Liver (tissue), 9 donors: ENCODE results near the gene TMEM123. TPM values are rescaled to one million over a fixed set of nuclear protein-coding genes. Genes with fewer than 3 reads are reported as not detected.
A peak's percentile ranks its signal among the peaks of the same experiment; 100 is the strongest.

Experiments
- DNase-seq: peaks from one replicate; pipeline ENCODE4 v3.0.0-alpha.2; 2017; ENCODE audit warnings: low spot score
- H3K27ac ChIP-seq, 2 donors: one replicate each; pipeline ENCODE4 v1.7.0; 2013; ENCODE audit warnings: inconsistent platforms in 2 of 2, low read length in 2 of 2, control low read depth in 1 of 2, low read depth in 1 of 2, mild to moderate bottlenecking in 1 of 2
- H3K27me3 ChIP-seq, 4 donors: one replicate each; pipeline versions ENCODE4 v1.6.1 to v1.7.0; 2013; ENCODE audit warnings: low read length in 3 of 4, inconsistent platforms in 1 of 4, mild to moderate bottlenecking in 1 of 4, moderate library complexity in 1 of 4; ENCODE audit not compliant: control insufficient read depth in 4 of 4, insufficient read depth in 4 of 4
- H3K36me3 ChIP-seq, 4 donors: one replicate each; pipeline versions ENCODE4 v1.6.1 to v1.7.0; 2013; ENCODE audit warnings: low read length in 3 of 4, mild to moderate bottlenecking in 3 of 4, low read depth in 1 of 4, moderate library complexity in 1 of 4; ENCODE audit not compliant: control insufficient read depth in 4 of 4, insufficient read depth in 3 of 4
- H3K4me1 ChIP-seq, 4 donors: one replicate each; pipeline versions ENCODE4 v1.6.1 to v1.7.0; 2013; ENCODE audit warnings: low read length in 3 of 4, mild to moderate bottlenecking in 3 of 4, moderate library complexity in 1 of 4; ENCODE audit not compliant: control insufficient read depth in 4 of 4, insufficient read depth in 4 of 4
- H3K4me3 ChIP-seq, 3 donors: one replicate each; pipeline versions ENCODE4 v1.6.1 to v1.7.0; 2013; ENCODE audit warnings: low read length in 3 of 3, control low read depth in 1 of 3, low read depth in 1 of 3, mild to moderate bottlenecking in 1 of 3
- H3K9ac ChIP-seq, 2 donors: one replicate each; pipeline ENCODE4 v1.7.0; 2013; ENCODE audit warnings: low read length in 2 of 2, mild to moderate bottlenecking in 2 of 2, moderate library complexity in 2 of 2, control low read depth in 1 of 2, low read depth in 1 of 2
- H3K9me3 ChIP-seq, 4 donors: one replicate each; pipeline versions ENCODE4 v1.6.1 to v1.7.0; 2013; ENCODE audit warnings: low read length in 3 of 4; ENCODE audit not compliant: control insufficient read depth in 4 of 4
- ATF3 ChIP-seq: IDR thresholded peaks from 2 replicates; pipeline ENCODE4 v1.6.1; 2016; ENCODE audit warnings: antibody characterized with exemption
- EGR1 ChIP-seq, 2 donors: IDR thresholded peaks; 2 replicates each; pipeline ENCODE4 v1.6.1; 2016 to 2018; ENCODE audit warnings: antibody characterized with exemption in 2 of 2, low read depth in 2 of 2
- FOXA1 ChIP-seq: IDR thresholded peaks from 2 replicates; pipeline ENCODE4 v1.6.1; 2016; ENCODE audit warnings: antibody characterized with exemption
- FOXA2 ChIP-seq: IDR thresholded peaks from 2 replicates; pipeline ENCODE4 v1.6.1; 2016; ENCODE audit warnings: antibody characterized with exemption
- GABPA ChIP-seq, 2 donors: IDR thresholded peaks in 1 of 2; conservative IDR thresholded peaks in 1 of 2; 2 replicates each; pipeline ENCODE4 v1.6.1; 2016; ENCODE audit warnings: antibody characterized with exemption in 2 of 2, mild to moderate bottlenecking in 1 of 2, moderate library complexity in 1 of 2
- HNF4A ChIP-seq, 2 donors: conservative IDR thresholded peaks; 2 replicates each; pipeline ENCODE4 v1.6.1; 2016; ENCODE audit warnings: antibody characterized with exemption in 2 of 2, mild to moderate bottlenecking in 2 of 2
- HNF4G ChIP-seq: IDR thresholded peaks from 2 replicates; pipeline ENCODE4 v1.6.1; 2016; ENCODE audit warnings: antibody characterized with exemption
- JUND ChIP-seq, 2 donors: IDR thresholded peaks; 2 replicates each; pipeline ENCODE4 v1.6.1; 2016; ENCODE audit warnings: antibody characterized with exemption in 2 of 2
- MAX ChIP-seq: IDR thresholded peaks from 2 replicates; pipeline ENCODE4 v1.6.1; 2016; ENCODE audit warnings: antibody characterized with exemption
- NR2F2 ChIP-seq: IDR thresholded peaks from 2 replicates; pipeline ENCODE4 v1.6.1; 2016; ENCODE audit warnings: antibody characterized with exemption
- RAD21 ChIP-seq, 2 donors: IDR thresholded peaks; 2 replicates each; pipeline ENCODE4 v1.6.1; 2016; ENCODE audit warnings: antibody characterized with exemption in 2 of 2, mild to moderate bottlenecking in 2 of 2
- RXRA ChIP-seq, 2 donors: IDR thresholded peaks; 2 replicates each; pipeline ENCODE4 v1.6.1; 2017 to 2018; ENCODE audit warnings: antibody characterized with exemption in 2 of 2, mild to moderate bottlenecking in 1 of 2
- SP1 ChIP-seq: IDR thresholded peaks from 2 replicates; pipeline ENCODE4 v1.6.1; 2018; ENCODE audit warnings: antibody characterized with exemption, mild to moderate bottlenecking
- TAF1 ChIP-seq: conservative IDR thresholded peaks from 2 replicates; pipeline ENCODE4 v1.6.1; 2016; ENCODE audit warnings: antibody characterized with exemption, mild to moderate bottlenecking
- YY1 ChIP-seq: IDR thresholded peaks from 2 replicates; pipeline ENCODE4 v1.6.1; 2016; ENCODE audit warnings: antibody characterized with exemption, mild to moderate bottlenecking
- ZBTB33 ChIP-seq: IDR thresholded peaks from 2 replicates; pipeline ENCODE4 v1.6.1; 2016; ENCODE audit warnings: antibody characterized with exemption
- WGBS: extraction: QIAGEN DNeasy Blood & Tissue Kit; methylation state at CpG from one replicate; pipeline ENCODE4 v1.1.7; 2013; 5-methylcytosine and 5-hydroxymethylcytosine counted together
- polyA plus RNA-seq, 2 donors: library from polyadenylated mRNA; stranded (reverse) in 1 of 2; unstranded in 1 of 2; fragments of 200-250 nt in 1 of 2; fragments of >200 nt in 1 of 2; fragmentation: Nextera tagmentation in 1 of 2; extraction: Ambion mirVana in 1 of 2; gene quantifications; one replicate each; pipeline versions ENCODE4 v1.2.1 to v1.2.3, GENCODE V29; 2013 to 2015
- total RNA-seq, 2 donors: library from RNA; depleted of rRNA; stranded (reverse); fragments of >200 nt; gene quantifications; one replicate each; pipeline ENCODE4 v1.2.3, GENCODE V29; 2014
- TF ChIP-seq, protein P1 (sequence below): IDR thresholded peaks from 2 replicates; pipeline ENCODE4 v1.6.1; 2016; ENCODE audit warnings: antibody characterized with exemption, mild to moderate bottlenecking
- TF ChIP-seq, protein P2 (sequence below): fragments of 150-350 bp; IDR thresholded peaks from 2 replicates; pipeline ENCODE4 v1.5.1; 2017; ENCODE audit warnings: improper control_type of control experiment, low read depth, low read length; ENCODE audit not compliant: missing input control
- donor health status: healthy.
- donor health status: healthy.
- donor health status: healthy.
- donor health status: healthy.
- donor health status: healthy.

The TMEM123 gene
- total and polyA plus RNA-seq, 4 donors = 101 to 140 (median 107) TPM

DNA sequence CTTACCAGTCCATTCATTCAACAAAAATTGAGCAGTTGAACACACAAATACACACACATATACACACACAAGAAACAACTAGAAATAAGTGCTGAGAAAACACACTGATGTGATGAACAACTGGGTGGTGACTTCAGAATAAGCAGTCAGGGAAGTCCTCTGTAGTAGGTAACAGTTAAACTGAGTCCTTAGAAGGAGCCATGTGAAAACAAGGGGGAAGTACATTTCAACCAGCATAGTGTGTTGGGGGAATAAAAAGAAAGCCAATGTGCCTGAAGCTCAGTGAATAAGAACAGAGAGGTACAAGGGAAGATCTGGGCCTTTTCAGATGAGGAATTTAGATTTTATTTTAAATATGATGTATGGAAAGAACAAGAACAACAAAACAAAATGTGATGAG is 6.8 kb upstream of the TMEM123 start:
- Histone ChIP-seq H3K27ac (peak overlapping the region; percentile 75 to 90), H3K9ac (no peak overlapping the region), H3K4me1 (peaks cover 9 to 63% (median 39%) of the 10 kb centered on the region in 4 donors), H3K9me3 (no peaks in the 10 kb centered on the region), H3K36me3 (no peaks in the 10 kb centered on the region), H3K27me3 (no peaks in the 10 kb centered on the region), H3K4me3 (no peak overlapping the region)
- TF ChIP-seq HNF4A (conservative IDR thresholded peaks at IDR 0.05) = no peak
- no peak for TF ChIP-seq MAX
- TF ChIP-seq ATF3 = no peak
- TF ChIP-seq YY1 = no peak
- no peak for TF ChIP-seq FOXA2
- no peak for TF ChIP-seq NR2F2
- TF ChIP-seq SP1 = no peak
- TF ChIP-seq TAF1 = no peak
- TF ChIP-seq GABPA (IDR thresholded peaks at IDR 0.05 in 1 of 2, conservative IDR thresholded peaks at IDR 0.05 in 1 of 2) = no peak
- DNase-seq = no peak

- Histone ChIP-seq H3K27me3 (no peaks in the 10 kb centered on the region), H3K27ac (peak overlapping the region; percentile 61 to 75), H3K4me3 (no peak overlapping the region), H3K9ac (no peak overlapping the region), H3K4me1 (peaks cover 9 to 71% (median 47%) of the 10 kb centered on the region in 4 donors), H3K9me3 (no peaks in the 10 kb centered on the region), H3K36me3 (no peaks in the 10 kb centered on the region)
- DNase-seq = no peak
- 64% methylated on average over 3 of the region's 3 CpGs for WGBS
- TF ChIP-seq RXRA (IDR thresholded peaks at IDR 0.05) (peak; percentile 28 to 80), YY1 (peak; percentile 40), ATF3 (peak; percentile 56), GABPA (IDR thresholded peaks at IDR 0.05 in 1 of 2, conservative IDR thresholded peaks at IDR 0.05 in 1 of 2) (peak in 1 of 2 donors; percentile 18), HNF4G (no peak), RAD21 (IDR thresholded peaks at IDR 0.05) (peak in 1 of 2 donors; percentile 8), JUND (IDR thresholded peaks at IDR 0.05) (peak in 1 of 2 donors; percentile 48), HNF4A (conservative IDR thresholded peaks at IDR 0.05) (peak; percentile 60 to 65), EGR1 (IDR thresholded peaks at IDR 0.05; ENCODE audit: low read depth in 2 of 2) (peak in 1 of 2 donors; percentile 46), FOXA2 (no peak), MAX (peak; percentile 48), FOXA1 (no peak), SP1 (peak; percentile 47), NR2F2 (no peak), ZBTB33 (peak; percentile 39), TAF1 (no peak)
- TF ChIP-seq, protein P1, sequence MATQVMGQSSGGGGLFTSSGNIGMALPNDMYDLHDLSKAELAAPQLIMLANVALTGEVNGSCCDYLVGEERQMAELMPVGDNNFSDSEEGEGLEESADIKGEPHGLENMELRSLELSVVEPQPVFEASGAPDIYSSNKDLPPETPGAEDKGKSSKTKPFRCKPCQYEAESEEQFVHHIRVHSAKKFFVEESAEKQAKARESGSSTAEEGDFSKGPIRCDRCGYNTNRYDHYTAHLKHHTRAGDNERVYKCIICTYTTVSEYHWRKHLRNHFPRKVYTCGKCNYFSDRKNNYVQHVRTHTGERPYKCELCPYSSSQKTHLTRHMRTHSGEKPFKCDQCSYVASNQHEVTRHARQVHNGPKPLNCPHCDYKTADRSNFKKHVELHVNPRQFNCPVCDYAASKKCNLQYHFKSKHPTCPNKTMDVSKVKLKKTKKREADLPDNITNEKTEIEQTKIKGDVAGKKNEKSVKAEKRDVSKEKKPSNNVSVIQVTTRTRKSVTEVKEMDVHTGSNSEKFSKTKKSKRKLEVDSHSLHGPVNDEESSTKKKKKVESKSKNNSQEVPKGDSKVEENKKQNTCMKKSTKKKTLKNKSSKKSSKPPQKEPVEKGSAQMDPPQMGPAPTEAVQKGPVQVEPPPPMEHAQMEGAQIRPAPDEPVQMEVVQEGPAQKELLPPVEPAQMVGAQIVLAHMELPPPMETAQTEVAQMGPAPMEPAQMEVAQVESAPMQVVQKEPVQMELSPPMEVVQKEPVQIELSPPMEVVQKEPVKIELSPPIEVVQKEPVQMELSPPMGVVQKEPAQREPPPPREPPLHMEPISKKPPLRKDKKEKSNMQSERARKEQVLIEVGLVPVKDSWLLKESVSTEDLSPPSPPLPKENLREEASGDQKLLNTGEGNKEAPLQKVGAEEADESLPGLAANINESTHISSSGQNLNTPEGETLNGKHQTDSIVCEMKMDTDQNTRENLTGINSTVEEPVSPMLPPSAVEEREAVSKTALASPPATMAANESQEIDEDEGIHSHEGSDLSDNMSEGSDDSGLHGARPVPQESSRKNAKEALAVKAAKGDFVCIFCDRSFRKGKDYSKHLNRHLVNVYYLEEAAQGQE = no peak
- TF ChIP-seq, protein P2, sequence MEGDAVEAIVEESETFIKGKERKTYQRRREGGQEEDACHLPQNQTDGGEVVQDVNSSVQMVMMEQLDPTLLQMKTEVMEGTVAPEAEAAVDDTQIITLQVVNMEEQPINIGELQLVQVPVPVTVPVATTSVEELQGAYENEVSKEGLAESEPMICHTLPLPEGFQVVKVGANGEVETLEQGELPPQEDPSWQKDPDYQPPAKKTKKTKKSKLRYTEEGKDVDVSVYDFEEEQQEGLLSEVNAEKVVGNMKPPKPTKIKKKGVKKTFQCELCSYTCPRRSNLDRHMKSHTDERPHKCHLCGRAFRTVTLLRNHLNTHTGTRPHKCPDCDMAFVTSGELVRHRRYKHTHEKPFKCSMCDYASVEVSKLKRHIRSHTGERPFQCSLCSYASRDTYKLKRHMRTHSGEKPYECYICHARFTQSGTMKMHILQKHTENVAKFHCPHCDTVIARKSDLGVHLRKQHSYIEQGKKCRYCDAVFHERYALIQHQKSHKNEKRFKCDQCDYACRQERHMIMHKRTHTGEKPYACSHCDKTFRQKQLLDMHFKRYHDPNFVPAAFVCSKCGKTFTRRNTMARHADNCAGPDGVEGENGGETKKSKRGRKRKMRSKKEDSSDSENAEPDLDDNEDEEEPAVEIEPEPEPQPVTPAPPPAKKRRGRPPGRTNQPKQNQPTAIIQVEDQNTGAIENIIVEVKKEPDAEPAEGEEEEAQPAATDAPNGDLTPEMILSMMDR = no peak
Observed at GRCh38 chr11:102458548-102458947, 6.0 kb upstream of the TMEM123 start.
